OCI-LY7 (cell line): ENCODE data around the gene LRRC73.

ENCODE experiments used
- EZH2phosphoT487 ChIP-seq: fragments of 200-600 bp; sonication (generic); IDR thresholded peaks from 2 replicates; pipeline ENCODE4 v1.6.1; 2018; ENCODE audit warnings: low read depth, borderline replicate concordance, mild to moderate bottlenecking, mixed run types, antibody characterized with exemption, low read length, moderate library complexity, mixed read lengths
- TF ChIP-seq, protein P1 (sequence below): fragments of 200-600 bp; sonication (generic); conservative IDR thresholded peaks from 2 replicates; pipeline ENCODE4 v1.5.1; 2014; ENCODE audit warnings: mild to moderate bottlenecking, antibody characterized with exemption, low read length, moderate library complexity, mixed read lengths

DNA sequence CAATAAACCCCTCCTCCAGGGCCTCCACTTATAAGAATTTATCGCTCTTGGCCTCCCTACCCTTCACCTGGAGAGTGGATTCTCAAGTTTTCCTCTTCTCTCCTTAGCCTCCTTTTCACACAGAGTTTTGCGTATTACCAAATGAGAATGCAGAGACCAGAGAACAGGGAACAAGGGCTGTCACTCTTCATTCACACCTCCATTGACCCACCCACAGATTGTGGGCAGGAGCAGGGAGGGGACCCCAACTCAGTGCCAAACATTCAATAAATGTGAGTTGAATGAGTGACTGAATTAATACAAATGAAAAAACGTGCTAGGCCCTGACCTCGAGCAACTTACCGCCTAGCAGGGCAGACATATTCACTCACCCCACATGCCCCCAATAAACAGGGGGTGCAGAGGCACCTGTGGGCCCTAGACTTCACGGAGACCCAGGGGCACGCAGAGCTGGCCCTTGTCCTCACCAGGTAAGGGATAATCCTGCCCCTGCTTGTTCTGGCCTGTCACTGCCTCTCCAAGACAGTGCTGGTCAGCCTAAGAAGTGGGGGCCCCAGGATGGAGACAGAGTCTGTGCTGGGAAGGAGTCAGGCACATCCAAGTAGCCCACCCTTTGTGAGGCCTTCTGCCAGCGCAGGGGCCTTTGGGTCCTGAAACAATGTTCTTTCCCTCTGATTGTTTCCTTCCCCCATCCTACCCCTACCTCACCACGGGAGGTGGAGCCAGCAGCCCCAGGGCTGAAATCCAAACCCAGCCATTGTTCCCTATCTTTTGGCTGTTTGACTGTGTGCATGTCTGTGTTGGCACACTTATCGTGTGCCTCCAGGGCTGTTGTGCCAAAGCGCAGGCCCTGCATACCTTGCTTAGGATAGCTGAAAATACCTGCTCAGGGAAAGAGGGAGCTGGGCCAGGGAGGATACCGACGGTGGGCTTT, 41.1 kb downstream of the LRRC73 start:
- TF ChIP-seq, protein P1, sequence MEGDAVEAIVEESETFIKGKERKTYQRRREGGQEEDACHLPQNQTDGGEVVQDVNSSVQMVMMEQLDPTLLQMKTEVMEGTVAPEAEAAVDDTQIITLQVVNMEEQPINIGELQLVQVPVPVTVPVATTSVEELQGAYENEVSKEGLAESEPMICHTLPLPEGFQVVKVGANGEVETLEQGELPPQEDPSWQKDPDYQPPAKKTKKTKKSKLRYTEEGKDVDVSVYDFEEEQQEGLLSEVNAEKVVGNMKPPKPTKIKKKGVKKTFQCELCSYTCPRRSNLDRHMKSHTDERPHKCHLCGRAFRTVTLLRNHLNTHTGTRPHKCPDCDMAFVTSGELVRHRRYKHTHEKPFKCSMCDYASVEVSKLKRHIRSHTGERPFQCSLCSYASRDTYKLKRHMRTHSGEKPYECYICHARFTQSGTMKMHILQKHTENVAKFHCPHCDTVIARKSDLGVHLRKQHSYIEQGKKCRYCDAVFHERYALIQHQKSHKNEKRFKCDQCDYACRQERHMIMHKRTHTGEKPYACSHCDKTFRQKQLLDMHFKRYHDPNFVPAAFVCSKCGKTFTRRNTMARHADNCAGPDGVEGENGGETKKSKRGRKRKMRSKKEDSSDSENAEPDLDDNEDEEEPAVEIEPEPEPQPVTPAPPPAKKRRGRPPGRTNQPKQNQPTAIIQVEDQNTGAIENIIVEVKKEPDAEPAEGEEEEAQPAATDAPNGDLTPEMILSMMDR, result no peak
- no peak for TF ChIP-seq EZH2phosphoT487
